DOHH2 (cell line): ENCODE measurements around the gene RNF148.

Source experiments
- EZH2phosphoT487 ChIP-seq: fragments of 200-600 bp; sonication (generic); IDR thresholded peaks from 2 replicates; pipeline ENCODE4 v1.6.1; 2017; ENCODE audit warnings: borderline replicate concordance, mild to moderate bottlenecking, antibody characterized with exemption, low read length, moderate library complexity, mixed read lengths
- TF ChIP-seq, protein P1 (sequence below): fragments of 200-600 bp; sonication (generic); IDR thresholded peaks from one replicate; pipeline ENCODE4 v1.5.1; 2014; ENCODE audit warnings: antibody characterized with exemption, mild to moderate bottlenecking, low read depth, low read length; ENCODE audit not compliant: poor library complexity, severe bottlenecking

- TF ChIP-seq, protein P1, sequence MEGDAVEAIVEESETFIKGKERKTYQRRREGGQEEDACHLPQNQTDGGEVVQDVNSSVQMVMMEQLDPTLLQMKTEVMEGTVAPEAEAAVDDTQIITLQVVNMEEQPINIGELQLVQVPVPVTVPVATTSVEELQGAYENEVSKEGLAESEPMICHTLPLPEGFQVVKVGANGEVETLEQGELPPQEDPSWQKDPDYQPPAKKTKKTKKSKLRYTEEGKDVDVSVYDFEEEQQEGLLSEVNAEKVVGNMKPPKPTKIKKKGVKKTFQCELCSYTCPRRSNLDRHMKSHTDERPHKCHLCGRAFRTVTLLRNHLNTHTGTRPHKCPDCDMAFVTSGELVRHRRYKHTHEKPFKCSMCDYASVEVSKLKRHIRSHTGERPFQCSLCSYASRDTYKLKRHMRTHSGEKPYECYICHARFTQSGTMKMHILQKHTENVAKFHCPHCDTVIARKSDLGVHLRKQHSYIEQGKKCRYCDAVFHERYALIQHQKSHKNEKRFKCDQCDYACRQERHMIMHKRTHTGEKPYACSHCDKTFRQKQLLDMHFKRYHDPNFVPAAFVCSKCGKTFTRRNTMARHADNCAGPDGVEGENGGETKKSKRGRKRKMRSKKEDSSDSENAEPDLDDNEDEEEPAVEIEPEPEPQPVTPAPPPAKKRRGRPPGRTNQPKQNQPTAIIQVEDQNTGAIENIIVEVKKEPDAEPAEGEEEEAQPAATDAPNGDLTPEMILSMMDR, result no peak
- TF ChIP-seq EZH2phosphoT487, result no peak
Observed at GRCh38 chr7:122652876-122653275, 49.8 kb downstream of the RNF148 start.
